HepG2 (cell line): ENCODE data around the gene B4GALT3. TPM values are rescaled to one million over a fixed set of nuclear protein-coding genes. Genes with fewer than 3 reads are reported as not detected.

Source experiments
- DPF2 ChIP-seq: sonication (generic); formaldehyde crosslinking; IDR thresholded peaks from 2 replicates; pipeline ENCODE4 v1.4.0; 2020; ENCODE audit warnings: mild to moderate bottlenecking, low read depth, missing genetic modification reagents, borderline replicate concordance
- ELF1 ChIP-seq: sonication (generic); formaldehyde crosslinking; IDR thresholded peaks from 2 replicates; pipeline ENCODE4 v1.4.0; 2020; ENCODE audit warnings: missing genetic modification reagents
- HNRNPUL1 ChIP-seq: fragments of 200-400 bp; formaldehyde crosslinking; IDR thresholded peaks from 2 replicates; pipeline ENCODE4 v1.6.1; 2017; ENCODE audit warnings: low read depth, mild to moderate bottlenecking, low read length, moderate library complexity
- IKZF5 ChIP-seq: IDR thresholded peaks from 2 replicates; pipeline ENCODE4 v1.6.1; 2018; ENCODE audit warnings: missing genetic modification reagents, mild to moderate bottlenecking, missing compliant biosample characterization
- MYNN ChIP-seq: sonication (generic); formaldehyde crosslinking; IDR thresholded peaks from 2 replicates; pipeline ENCODE4 v1.4.0; 2020; ENCODE audit warnings: mild to moderate bottlenecking, low read depth, missing genetic modification reagents
- NFIC ChIP-seq: IDR thresholded peaks from 2 replicates; pipeline ENCODE4 v1.6.1; 2012; ENCODE audit warnings: mild to moderate bottlenecking, low read length, inconsistent platforms
- NRL ChIP-seq: sonication (generic); formaldehyde crosslinking; IDR thresholded peaks from 2 replicates; pipeline ENCODE4 v1.5.0; 2020; ENCODE audit warnings: missing genetic modification reagents, mild to moderate bottlenecking, moderate library complexity, borderline replicate concordance
- ONECUT2 ChIP-seq: sonication (generic); formaldehyde crosslinking; IDR thresholded peaks from 2 replicates; pipeline ENCODE4 v1.4.0; 2020; ENCODE audit warnings: missing genetic modification reagents
- POGZ ChIP-seq: sonication (generic); formaldehyde crosslinking; IDR thresholded peaks from 2 replicates; pipeline ENCODE4 v1.4.0; 2020; ENCODE audit warnings: mild to moderate bottlenecking, missing genetic modification reagents
- SNRNP70 ChIP-seq: fragments of 200-400 bp; formaldehyde crosslinking; IDR thresholded peaks from 2 replicates; pipeline ENCODE4 v1.6.1; 2017; ENCODE audit warnings: mild to moderate bottlenecking, low read depth, low read length, moderate library complexity
- TAF1 ChIP-seq: sonication (generic); formaldehyde crosslinking; IDR thresholded peaks from 2 replicates; pipeline ENCODE4 v1.4.0; 2020; ENCODE audit warnings: missing genetic modification reagents
- TSC22D2 ChIP-seq: sonication (generic); formaldehyde crosslinking; IDR thresholded peaks from 2 replicates; pipeline ENCODE4 v1.5.1; 2020; ENCODE audit warnings: missing genetic modification reagents, mild to moderate bottlenecking, borderline replicate concordance
- ZBTB26 ChIP-seq: IDR thresholded peaks from 2 replicates; pipeline ENCODE4 v1.6.1; 2016; ENCODE audit warnings: missing compliant biosample characterization, missing genetic modification reagents, borderline replicate concordance
- ZNF121 ChIP-seq: sonication (generic); formaldehyde crosslinking; IDR thresholded peaks from 2 replicates; pipeline ENCODE4 v1.5.0; 2020; ENCODE audit warnings: mild to moderate bottlenecking, missing genetic modification reagents
- ZNF20 ChIP-seq: sonication (generic); formaldehyde crosslinking; IDR thresholded peaks from 2 replicates; pipeline ENCODE4 v1.4.0; 2020; ENCODE audit warnings: mild to moderate bottlenecking, moderate library complexity, missing genetic modification reagents
- ZNF335 ChIP-seq: sonication (generic); formaldehyde crosslinking; IDR thresholded peaks from 2 replicates; pipeline ENCODE4 v1.4.0; 2020; ENCODE audit warnings: missing genetic modification reagents
- ZNF33A ChIP-seq: sonication (generic); formaldehyde crosslinking; IDR thresholded peaks from 2 replicates; pipeline ENCODE4 v1.5.1; 2020; ENCODE audit warnings: missing genetic modification reagents, mild to moderate bottlenecking, moderate library complexity, borderline replicate concordance
- ZNF510 ChIP-seq: sonication (generic); formaldehyde crosslinking; IDR thresholded peaks from 2 replicates; pipeline ENCODE4 v1.4.0; 2020; ENCODE audit warnings: low read depth, mild to moderate bottlenecking, missing genetic modification reagents
- ZNF546 ChIP-seq: sonication (generic); formaldehyde crosslinking; conservative IDR thresholded peaks from 2 replicates; pipeline ENCODE4 v1.8.1; 2023; ENCODE audit warnings: mild to moderate bottlenecking, missing genetic modification reagents
- ZNF670 ChIP-seq: sonication (generic); formaldehyde crosslinking; IDR thresholded peaks from 2 replicates; pipeline ENCODE4 v1.8.0; 2022; ENCODE audit warnings: mild to moderate bottlenecking, missing genetic modification reagents, borderline replicate concordance
- ZNF770 ChIP-seq: sonication (generic); formaldehyde crosslinking; IDR thresholded peaks from 2 replicates; pipeline ENCODE4 v1.5.0; 2020; ENCODE audit warnings: mild to moderate bottlenecking, missing genetic modification reagents
- ZSCAN29 ChIP-seq: sonication (generic); formaldehyde crosslinking; conservative IDR thresholded peaks from 2 replicates; pipeline ENCODE4 v1.4.0; 2020; ENCODE audit warnings: mild to moderate bottlenecking, missing genetic modification reagents
- polyA plus RNA-seq, 8 experiments: library from polyadenylated mRNA; depleted of rRNA in 3 of 8; stranded (reverse) in 7 of 8; unstranded in 1 of 8; fragments of >200 nt; fragmentation: Illumina TruSeq in 4 of 8; extraction: Trizol in 4 of 8; gene quantifications; 2 replicates each; pipeline versions ENCODE4 v1.2.1 to v1.2.3, GENCODE V29; 2011 to 2016; ENCODE audit warnings: low read depth in 4 of 8, missing spikeins in 1 of 8, mixed read lengths in 1 of 8; ENCODE audit not compliant: insufficient read depth in 1 of 8
- total RNA-seq, 5 experiments: library from RNA; depleted of rRNA; stranded (reverse); fragments of >200 nt; fragmentation: Illumina TruSeq; extraction: Trizol; gene quantifications; 2 replicates each; pipeline ENCODE4 v1.2.3, GENCODE V29; 2016; ENCODE audit warnings: low read depth in 1 of 5
- TF ChIP-seq, protein P1 (sequence below): sonication (generic); formaldehyde crosslinking; IDR thresholded peaks from 2 replicates; pipeline ENCODE4 v1.5.1; 2020; ENCODE audit warnings: missing genetic modification reagents, mild to moderate bottlenecking, borderline replicate concordance

The B4GALT3 gene
- total and polyA plus RNA-seq, 2 of the 13 experiments (the other 11 are each of a cell fraction or from before 2014, with no cell fraction given), result 35.6 to 40.4 TPM

DNA sequence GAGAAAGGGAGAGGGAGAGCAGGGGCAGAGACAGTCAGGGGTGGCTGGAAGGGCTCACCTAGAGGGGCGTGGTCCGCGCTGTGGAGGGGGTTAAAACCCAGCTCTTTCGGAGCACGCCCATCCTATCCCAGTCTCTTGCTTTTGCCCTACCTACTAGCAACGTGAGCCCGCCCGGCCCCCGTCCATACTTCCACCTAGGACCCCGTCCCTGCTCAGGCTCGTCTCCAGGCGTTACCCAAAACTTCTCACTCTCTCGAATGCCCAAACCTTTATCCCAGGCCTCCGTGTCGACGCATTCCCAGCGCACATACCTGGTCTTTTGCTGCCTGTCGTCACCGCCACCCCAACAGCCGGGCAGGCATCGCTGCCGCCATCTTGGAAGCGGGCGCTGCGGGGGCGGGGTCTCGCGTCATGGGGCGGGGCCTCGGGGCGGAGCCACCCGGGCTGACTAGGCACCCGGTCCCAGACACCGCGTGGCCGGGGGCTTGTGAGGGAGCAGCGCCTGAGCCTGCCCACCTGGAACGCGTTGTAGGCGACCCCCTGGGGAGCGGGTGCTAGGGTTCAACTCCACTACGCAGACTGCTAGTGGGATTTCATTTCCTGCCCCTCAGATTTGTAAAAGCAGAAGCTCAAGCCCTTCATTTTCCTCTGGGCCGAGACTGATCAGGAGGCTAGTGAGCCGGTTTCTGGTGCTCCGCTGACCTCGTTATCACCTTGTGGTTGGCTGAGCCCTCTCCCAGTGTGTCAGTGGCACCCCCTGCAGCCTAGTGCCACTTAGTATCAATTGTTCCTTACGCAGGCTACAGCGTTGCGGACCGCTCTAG is at the start of gene B4GALT3 (continued):
- TF ChIP-seq, protein P1, sequence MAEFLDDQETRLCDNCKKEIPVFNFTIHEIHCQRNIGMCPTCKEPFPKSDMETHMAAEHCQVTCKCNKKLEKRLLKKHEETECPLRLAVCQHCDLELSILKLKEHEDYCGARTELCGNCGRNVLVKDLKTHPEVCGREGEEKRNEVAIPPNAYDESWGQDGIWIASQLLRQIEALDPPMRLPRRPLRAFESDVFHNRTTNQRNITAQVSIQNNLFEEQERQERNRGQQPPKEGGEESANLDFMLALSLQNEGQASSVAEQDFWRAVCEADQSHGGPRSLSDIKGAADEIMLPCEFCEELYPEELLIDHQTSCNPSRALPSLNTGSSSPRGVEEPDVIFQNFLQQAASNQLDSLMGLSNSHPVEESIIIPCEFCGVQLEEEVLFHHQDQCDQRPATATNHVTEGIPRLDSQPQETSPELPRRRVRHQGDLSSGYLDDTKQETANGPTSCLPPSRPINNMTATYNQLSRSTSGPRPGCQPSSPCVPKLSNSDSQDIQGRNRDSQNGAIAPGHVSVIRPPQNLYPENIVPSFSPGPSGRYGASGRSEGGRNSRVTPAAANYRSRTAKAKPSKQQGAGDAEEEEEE (CRISPR knock-in tag), result no peak
- TF ChIP-seq ZNF510 (CRISPR knock-in tag) (peak; percentile 91), POGZ (CRISPR knock-in tag) (peak; percentile 75), ELF1 (CRISPR knock-in tag) (0 out of 2 replicates have a peak, but pooled peaks have one; percentile 21), TSC22D2 (CRISPR knock-in tag) (no peak; the same call in 1 of the 2 replicates), ZSCAN29 (CRISPR knock-in tag) (peak; percentile 96), TAF1 (CRISPR knock-in tag) (peak; percentile 93), ZNF670 (peak; percentile 86), ZNF121 (CRISPR knock-in tag) (no peak), IKZF5 (0 out of 2 replicates have a peak, but pooled peaks have one; percentile 54), DPF2 (no peak), NFIC (no peak), ZBTB26 (CRISPR knock-in tag) (peak; percentile 81; the same call in 1 of the 2 replicates), ZNF20 (no peak), ZNF770 (CRISPR knock-in tag) (no peak), SNRNP70 (no peak), HNRNPUL1 (no peak), ZNF546 (no peak), ZNF33A (CRISPR knock-in tag) (no peak), ZNF335 (peak; percentile 86; the same call in 1 of the 2 replicates), NRL (CRISPR knock-in tag) (0 out of 2 replicates have a peak, but pooled peaks have one; percentile 77), ONECUT2 (0 out of 2 replicates have a peak, but pooled peaks have one; percentile 13), MYNN (no peak)
